ENCODE data around the gene YPEL1.

- no peak for TF ChIP-seq RAD21 (IDR thresholded peaks at IDR 0.05; ENCODE audit: low read depth)
- no peak for TF ChIP-seq ZBTB7A (IDR thresholded peaks at IDR 0.05; ENCODE audit: low read depth)
- no peak for TF ChIP-seq YY1 (IDR thresholded peaks at IDR 0.05; ENCODE audit: low read depth)
- TF ChIP-seq FOXM1 (IDR thresholded peaks at IDR 0.05; ENCODE audit: borderline replicate concordance, low read depth): no peak
- no peak for TF ChIP-seq TAF1 (IDR thresholded peaks at IDR 0.05; ENCODE audit: low read depth)
These were observed 66.6 kb downstream of the YPEL1 start for GRCh38 chr22:21669026-21669425.

All from Ishikawa (cell line).